SK-N-SH treated with all-trans-retinoic acid at 6 μM for 48 hours (cell line): Measurements from ENCODE around the gene ZNF764.

ENCODE experiments used
- ARNTL ChIP-seq: fragments of 450-650 bp; formaldehyde crosslinking; IDR thresholded peaks from 2 replicates; pipeline ENCODE4 v1.5.0; 2020; ENCODE audit warnings: low read depth, mild to moderate bottlenecking, moderate library complexity, borderline replicate concordance
- CREB5 ChIP-seq: fragments of 250-450 bp; sonication (Bioruptor Pico); IDR thresholded peaks from 2 replicates; pipeline ENCODE4 v1.5.1; 2020; ENCODE audit warnings: low read depth, mild to moderate bottlenecking, moderate library complexity
- ESRRG ChIP-seq: fragments of 250-450 bp; sonication (Bioruptor Pico); IDR thresholded peaks from 2 replicates; pipeline ENCODE4 v1.6.1; 2021; ENCODE audit warnings: mild to moderate bottlenecking
- GLIS3 ChIP-seq: fragments of 250-450 bp; sonication (Bioruptor Pico); IDR thresholded peaks from 2 replicates; pipeline ENCODE4 v1.5.0; 2020; ENCODE audit warnings: mild to moderate bottlenecking, moderate library complexity
- ISL1 ChIP-seq: fragments of 250-450 bp; sonication (Bioruptor Pico); IDR thresholded peaks from 2 replicates; pipeline ENCODE4 v2.1.2; 2022; ENCODE audit warnings: mild to moderate bottlenecking, moderate library complexity
- PATZ1 ChIP-seq: fragments of 250-450 bp; sonication (Bioruptor Pico); IDR thresholded peaks from 2 replicates; pipeline ENCODE4 v1.8.0; 2020; ENCODE audit warnings: mild to moderate bottlenecking, moderate library complexity, borderline replicate concordance
- PPARA ChIP-seq: fragments of 250-450 bp; sonication (Bioruptor Pico); IDR thresholded peaks from 2 replicates; pipeline ENCODE4 v1.5.0; 2020; ENCODE audit warnings: mild to moderate bottlenecking, borderline replicate concordance
- RARB ChIP-seq: fragments of 250-450 bp; sonication (Bioruptor Pico); IDR thresholded peaks from 2 replicates; pipeline ENCODE4 v1.8.0; 2021; ENCODE audit warnings: mild to moderate bottlenecking, moderate library complexity
- TCF4 ChIP-seq: fragments of 250-450 bp; sonication (Bioruptor Pico); IDR thresholded peaks from 2 replicates; pipeline ENCODE4 v1.8.0; 2021; ENCODE audit warnings: mild to moderate bottlenecking, moderate library complexity, borderline replicate concordance
- TSHZ2 ChIP-seq: fragments of 250-450 bp; sonication (Bioruptor Pico); IDR thresholded peaks from 2 replicates; pipeline ENCODE4 v1.5.0; 2020; ENCODE audit warnings: mild to moderate bottlenecking, moderate library complexity
- ZNF565 ChIP-seq: fragments of 450-650 bp; formaldehyde crosslinking; conservative IDR thresholded peaks from 2 replicates; pipeline ENCODE4 v1.5.0; 2020; ENCODE audit warnings: low read depth, mild to moderate bottlenecking, moderate library complexity

GRCh38 chr16:30521476-30521872 is 36.7 kb downstream of the ZNF764 start:
- no peak for TF ChIP-seq PPARA (CRISPR knock-in tag)
- no peak for TF ChIP-seq RARB
- TF ChIP-seq ZNF565 (CRISPR knock-in tag) = no peak
- no peak for TF ChIP-seq ISL1 (CRISPR knock-in tag)
- TF ChIP-seq CREB5 (CRISPR knock-in tag) = no peak
- no peak for TF ChIP-seq TCF4
- TF ChIP-seq TSHZ2 (CRISPR knock-in tag) = no peak
- no peak for TF ChIP-seq PATZ1 (CRISPR knock-in tag)
- no peak for TF ChIP-seq ARNTL (CRISPR knock-in tag)
- TF ChIP-seq GLIS3 (CRISPR knock-in tag) = no peak
- no peak for TF ChIP-seq ESRRG (CRISPR knock-in tag)
